Ishikawa (cell line): ENCODE data around the gene SOBP.

Experiments used
- CEBPB ChIP-seq: IDR thresholded peaks from 2 replicates; pipeline ENCODE4 v1.6.1; 2012
- CREB1 ChIP-seq: IDR thresholded peaks from 2 replicates; pipeline ENCODE4 v1.6.1; 2012; ENCODE audit warnings: low read depth
- EGR1 ChIP-seq: IDR thresholded peaks from 2 replicates; pipeline ENCODE4 v1.6.1; 2012
- EP300 ChIP-seq: IDR thresholded peaks from 2 replicates; pipeline ENCODE4 v1.6.1; 2012; ENCODE audit warnings: borderline replicate concordance
- FOXM1 ChIP-seq: IDR thresholded peaks from 2 replicates; pipeline ENCODE4 v1.6.1; 2012; ENCODE audit warnings: low read depth, borderline replicate concordance
- NFIC ChIP-seq: IDR thresholded peaks from 2 replicates; pipeline ENCODE4 v1.6.1; 2012
- RAD21 ChIP-seq: IDR thresholded peaks from 2 replicates; pipeline ENCODE4 v1.6.1; 2012; ENCODE audit warnings: low read depth
- TAF1 ChIP-seq: IDR thresholded peaks from 2 replicates; pipeline ENCODE4 v1.6.1; 2012; ENCODE audit warnings: low read depth, mild to moderate bottlenecking
- TCF12 ChIP-seq: IDR thresholded peaks from 2 replicates; pipeline ENCODE4 v1.6.1; 2012; ENCODE audit warnings: low read depth
- TEAD4 ChIP-seq: IDR thresholded peaks from 2 replicates; pipeline ENCODE4 v1.6.1; 2012
- USF1 ChIP-seq: IDR thresholded peaks from 2 replicates; pipeline ENCODE4 v1.6.1; 2012
- YY1 ChIP-seq: IDR thresholded peaks from 2 replicates; pipeline ENCODE4 v1.6.1; 2012; ENCODE audit warnings: low read depth
- ZBTB7A ChIP-seq: IDR thresholded peaks from 2 replicates; pipeline ENCODE4 v1.6.1; 2012; ENCODE audit warnings: low read depth
- TF ChIP-seq, protein P1 (sequence below): IDR thresholded peaks from 2 replicates; pipeline ENCODE4 v1.6.1; 2012
- TF ChIP-seq, protein P2 (sequence below): IDR thresholded peaks from 2 replicates; pipeline ENCODE4 v1.6.1; 2012; ENCODE audit warnings: low read depth, mild to moderate bottlenecking

The SOBP gene

DNA sequence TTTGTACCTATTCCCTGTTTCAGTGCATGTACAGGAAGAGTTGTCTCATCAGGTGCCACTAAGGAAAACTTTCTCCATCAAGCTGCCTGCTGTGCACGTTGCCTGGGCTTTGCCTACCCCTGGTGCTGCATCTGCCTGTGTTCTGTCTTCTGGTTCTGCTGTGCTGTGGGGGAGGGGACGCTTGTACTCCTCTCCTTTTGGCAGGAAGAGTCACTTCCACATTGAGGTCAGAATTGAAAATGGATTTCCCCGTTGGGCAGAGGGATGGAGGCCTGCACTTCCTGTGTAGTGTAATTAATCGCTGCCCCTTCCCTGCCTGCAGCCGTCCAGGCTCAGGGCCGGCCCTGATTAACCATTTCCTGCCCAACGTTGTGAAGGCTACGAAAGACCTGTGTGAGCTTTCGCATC lies 180.9 kb downstream of the SOBP start:
- TF ChIP-seq TAF1: no peak

GRCh38 chr6:107673076-107673494 lies 183.2 kb downstream of the SOBP start:
- no peak for TF ChIP-seq EP300
- TF ChIP-seq, protein P1, sequence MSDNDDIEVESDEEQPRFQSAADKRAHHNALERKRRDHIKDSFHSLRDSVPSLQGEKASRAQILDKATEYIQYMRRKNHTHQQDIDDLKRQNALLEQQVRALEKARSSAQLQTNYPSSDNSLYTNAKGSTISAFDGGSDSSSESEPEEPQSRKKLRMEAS: no peak
- no peak for TF ChIP-seq TCF12
- no peak for TF ChIP-seq FOXM1
- TF ChIP-seq, protein P2, sequence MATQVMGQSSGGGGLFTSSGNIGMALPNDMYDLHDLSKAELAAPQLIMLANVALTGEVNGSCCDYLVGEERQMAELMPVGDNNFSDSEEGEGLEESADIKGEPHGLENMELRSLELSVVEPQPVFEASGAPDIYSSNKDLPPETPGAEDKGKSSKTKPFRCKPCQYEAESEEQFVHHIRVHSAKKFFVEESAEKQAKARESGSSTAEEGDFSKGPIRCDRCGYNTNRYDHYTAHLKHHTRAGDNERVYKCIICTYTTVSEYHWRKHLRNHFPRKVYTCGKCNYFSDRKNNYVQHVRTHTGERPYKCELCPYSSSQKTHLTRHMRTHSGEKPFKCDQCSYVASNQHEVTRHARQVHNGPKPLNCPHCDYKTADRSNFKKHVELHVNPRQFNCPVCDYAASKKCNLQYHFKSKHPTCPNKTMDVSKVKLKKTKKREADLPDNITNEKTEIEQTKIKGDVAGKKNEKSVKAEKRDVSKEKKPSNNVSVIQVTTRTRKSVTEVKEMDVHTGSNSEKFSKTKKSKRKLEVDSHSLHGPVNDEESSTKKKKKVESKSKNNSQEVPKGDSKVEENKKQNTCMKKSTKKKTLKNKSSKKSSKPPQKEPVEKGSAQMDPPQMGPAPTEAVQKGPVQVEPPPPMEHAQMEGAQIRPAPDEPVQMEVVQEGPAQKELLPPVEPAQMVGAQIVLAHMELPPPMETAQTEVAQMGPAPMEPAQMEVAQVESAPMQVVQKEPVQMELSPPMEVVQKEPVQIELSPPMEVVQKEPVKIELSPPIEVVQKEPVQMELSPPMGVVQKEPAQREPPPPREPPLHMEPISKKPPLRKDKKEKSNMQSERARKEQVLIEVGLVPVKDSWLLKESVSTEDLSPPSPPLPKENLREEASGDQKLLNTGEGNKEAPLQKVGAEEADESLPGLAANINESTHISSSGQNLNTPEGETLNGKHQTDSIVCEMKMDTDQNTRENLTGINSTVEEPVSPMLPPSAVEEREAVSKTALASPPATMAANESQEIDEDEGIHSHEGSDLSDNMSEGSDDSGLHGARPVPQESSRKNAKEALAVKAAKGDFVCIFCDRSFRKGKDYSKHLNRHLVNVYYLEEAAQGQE: no peak
- TF ChIP-seq NFIC: no peak
- TF ChIP-seq ZBTB7A: no peak
- no peak for TF ChIP-seq RAD21
- no peak for TF ChIP-seq YY1
- no peak for TF ChIP-seq EGR1
- TF ChIP-seq TEAD4: no peak
- no peak for TF ChIP-seq CREB1
- no peak for TF ChIP-seq CEBPB
- no peak for TF ChIP-seq USF1
- no peak for TF ChIP-seq TAF1

DNA sequence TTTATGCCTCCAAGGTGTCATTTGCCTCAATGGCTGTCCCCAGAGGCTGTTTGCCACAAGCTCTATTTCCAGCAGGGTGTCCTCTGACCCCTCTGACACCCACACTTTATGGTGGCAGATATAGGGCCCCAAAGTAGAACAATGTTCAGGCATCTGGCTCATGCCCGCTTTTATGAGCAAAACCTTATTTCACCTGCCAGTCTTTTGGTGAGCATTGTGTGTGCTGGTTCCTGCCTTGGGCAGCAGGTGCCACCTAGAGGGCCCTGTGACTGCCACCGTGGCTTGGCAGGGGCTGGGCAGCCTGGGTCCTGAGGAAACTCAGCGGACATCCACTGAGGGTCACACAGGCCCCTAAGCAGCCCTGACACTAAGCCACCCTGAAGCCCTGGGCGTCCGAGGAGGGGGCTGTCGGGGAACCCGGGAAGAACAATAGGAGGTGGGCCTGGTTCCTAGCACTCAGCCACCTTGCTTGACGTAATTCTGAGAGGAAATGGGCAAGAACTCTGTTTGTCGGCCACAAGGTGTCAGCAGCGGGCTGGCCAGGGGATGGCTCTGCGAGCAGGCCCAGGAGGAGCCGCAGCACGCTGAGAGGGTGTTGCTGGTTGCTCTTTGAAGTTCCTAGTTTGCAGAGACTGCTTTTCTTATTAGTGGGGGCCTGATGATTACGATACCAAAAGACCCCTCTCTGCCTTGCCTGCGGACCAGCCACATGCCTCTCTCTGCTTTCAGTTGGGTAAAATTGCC lies 185.2 kb downstream of the SOBP start:
- no peak for TF ChIP-seq TEAD4
- TF ChIP-seq RAD21: peak; percentile 88
- TF ChIP-seq CEBPB: peak; percentile 4; the same call in 1 of the 2 replicates
- no peak; the same call in 1 of the 2 replicates for TF ChIP-seq USF1
- no peak for TF ChIP-seq TAF1
- TF ChIP-seq TCF12: no peak; the same call in 1 of the 2 replicates
- TF ChIP-seq EGR1: no peak
- TF ChIP-seq EP300: no peak
- no peak for TF ChIP-seq ZBTB7A
- no peak for TF ChIP-seq CREB1
- no peak for TF ChIP-seq NFIC

GRCh38 chr6:107676042-107676441 lies 186.1 kb downstream of the SOBP start:
- TF ChIP-seq EP300 (no peak), NFIC (no peak), USF1 (no peak), TAF1 (no peak)

- TF ChIP-seq YY1 (no peak), RAD21 (no peak), USF1 (no peak), TAF1 (no peak), CREB1 (no peak), FOXM1 (no peak), NFIC (no peak), EP300 (no peak), EGR1 (no peak), TEAD4 (no peak), TCF12 (no peak), ZBTB7A (no peak), CEBPB (no peak)
- TF ChIP-seq, protein P1: no peak
- TF ChIP-seq, protein P2: no peak
Measured at GRCh38 chr6:107677399-107677798, 187.5 kb downstream of the SOBP start.
